GM19324 (cell line): Measurements from ENCODE around the gene FRS3.

ENCODE experiments used
- ATAC-seq: cut with Tn5 transposase; IDR thresholded peaks from one replicate; pipeline ENCODE4 v1.9.1; 2021; ENCODE audit warnings: mild to moderate bottlenecking, moderate library complexity; ENCODE audit not compliant: unreplicated experiment, low FRiP score

Gene FRS3

DNA sequence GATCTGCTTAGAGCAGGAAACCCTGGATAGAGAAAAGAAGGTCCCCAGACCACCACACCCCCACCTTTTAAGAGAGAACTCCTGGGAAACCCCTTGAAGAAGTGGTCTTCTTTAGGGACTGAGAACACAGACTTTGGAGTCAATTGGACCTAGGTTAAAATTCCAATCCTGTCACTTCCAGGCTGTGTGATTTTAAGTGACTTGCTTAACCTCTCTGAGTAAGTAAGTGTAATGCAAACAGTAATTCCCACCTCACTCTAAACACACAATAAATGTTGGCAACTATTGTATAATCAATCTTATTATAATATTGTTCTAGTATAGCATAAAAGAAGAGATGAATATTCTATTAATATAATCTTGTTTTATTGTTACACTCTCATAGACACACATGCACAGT, 47.6 kb downstream of the FRS3 start:
- no peak for ATAC-seq

DNA sequence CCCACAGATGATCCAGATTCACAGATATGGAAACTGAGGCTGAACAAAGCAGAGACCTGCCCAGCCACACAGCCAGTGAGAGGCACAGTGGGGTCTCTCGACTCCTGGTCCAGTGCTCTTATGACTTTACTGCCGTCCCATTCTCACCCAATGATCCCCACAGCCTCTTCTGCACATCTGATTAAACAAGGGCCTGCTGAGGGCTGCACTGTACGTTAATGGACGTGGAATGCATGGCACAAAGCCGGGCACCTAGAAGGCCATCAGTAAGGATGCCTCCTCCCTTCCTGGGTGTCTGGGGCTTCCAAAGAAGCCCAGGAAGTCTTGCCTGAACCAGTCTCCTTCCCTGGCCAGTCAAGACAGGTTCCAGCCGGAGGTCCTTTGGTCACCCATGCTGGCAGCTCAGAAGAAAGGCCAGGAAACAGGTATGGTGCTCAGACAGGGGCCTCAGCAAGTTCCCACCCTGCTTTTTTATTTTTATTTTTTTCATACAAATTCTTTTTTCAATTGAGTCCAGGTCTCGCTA, 48.1 kb downstream of the FRS3 start:
- ATAC-seq, result no peak

DNA sequence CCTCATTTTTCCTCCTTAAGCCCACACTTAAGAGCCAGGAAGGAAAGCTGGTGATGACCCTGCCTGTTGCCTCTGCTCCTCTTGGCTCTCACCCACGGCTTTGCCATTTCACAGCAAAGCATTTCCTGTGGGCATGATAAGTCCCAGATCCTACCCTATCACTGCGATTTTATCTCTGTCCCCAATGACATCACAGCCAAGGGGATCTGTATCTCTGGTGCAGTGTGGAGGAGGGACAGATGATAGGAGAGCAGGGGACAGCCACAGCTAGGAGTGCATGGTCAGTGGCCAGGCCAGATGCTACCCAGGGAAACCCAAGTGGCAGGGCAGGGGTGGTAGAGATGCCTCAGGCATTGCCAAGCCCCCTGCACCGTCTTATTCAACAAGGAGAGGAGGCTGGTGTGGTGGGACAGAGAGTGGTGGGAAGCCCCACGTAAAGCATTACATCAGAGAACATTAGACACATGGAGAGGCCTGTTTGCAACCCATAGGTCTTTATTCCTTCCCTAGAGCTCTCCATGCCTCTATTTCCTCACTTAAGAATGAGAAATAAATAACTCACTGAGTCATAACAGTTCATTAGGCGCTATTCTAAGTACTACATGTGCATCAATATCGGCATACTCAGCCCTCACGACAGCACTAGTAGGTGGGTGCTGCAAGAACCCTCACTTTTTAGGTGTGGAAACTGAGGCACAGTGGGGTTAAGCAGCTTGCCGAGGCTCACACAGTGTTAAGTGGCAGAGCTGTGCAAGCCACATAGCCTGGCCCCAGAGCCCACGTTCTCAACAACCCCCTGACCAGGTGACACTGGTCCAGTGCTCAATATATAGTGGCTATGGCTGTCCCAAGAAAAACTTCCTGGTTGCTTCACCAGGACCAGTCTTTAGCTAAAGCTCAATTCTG, 48.9 kb downstream of the FRS3 start:
- no peak for ATAC-seq

DNA sequence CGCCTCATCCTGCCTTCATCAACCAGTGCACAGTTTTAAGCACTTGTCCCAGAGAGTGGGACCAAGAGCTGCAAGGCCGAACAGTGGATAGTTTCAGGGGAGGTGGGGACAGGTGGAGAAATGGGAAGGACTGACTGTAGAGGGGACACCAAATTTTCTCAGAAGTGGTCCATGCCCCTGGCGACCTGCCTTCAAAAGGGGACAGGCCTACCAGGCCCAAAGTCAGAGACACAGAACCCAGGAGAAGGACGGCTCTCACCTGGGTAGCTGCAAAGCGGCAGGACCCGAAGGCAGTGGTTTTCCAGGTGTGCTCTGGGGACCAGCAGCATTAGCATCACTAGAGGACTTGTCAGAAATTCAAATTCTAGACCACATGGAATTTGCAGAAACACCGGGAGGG, 50.1 kb downstream of the FRS3 start:
- ATAC-seq, result no peak

DNA sequence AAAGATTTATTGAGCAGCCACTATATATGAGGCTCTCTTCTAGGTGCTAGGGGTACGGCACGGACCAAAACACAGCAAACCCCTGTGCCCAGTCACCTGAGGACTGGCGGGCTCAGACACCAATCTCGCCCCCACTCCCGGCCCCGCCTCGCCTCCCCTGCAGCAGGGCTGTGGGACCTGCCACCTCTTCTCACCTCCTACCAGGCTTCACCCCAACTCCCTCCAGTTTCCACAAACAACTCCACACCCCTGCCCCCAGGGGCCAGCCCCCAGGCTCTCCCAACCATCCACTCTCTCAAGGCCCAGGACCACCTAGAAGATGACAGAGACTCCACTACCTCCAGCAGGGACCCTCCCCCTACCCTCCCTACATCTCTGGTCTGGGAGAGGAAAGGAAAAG, 50.7 kb downstream of the FRS3 start:
- no peak for ATAC-seq

DNA sequence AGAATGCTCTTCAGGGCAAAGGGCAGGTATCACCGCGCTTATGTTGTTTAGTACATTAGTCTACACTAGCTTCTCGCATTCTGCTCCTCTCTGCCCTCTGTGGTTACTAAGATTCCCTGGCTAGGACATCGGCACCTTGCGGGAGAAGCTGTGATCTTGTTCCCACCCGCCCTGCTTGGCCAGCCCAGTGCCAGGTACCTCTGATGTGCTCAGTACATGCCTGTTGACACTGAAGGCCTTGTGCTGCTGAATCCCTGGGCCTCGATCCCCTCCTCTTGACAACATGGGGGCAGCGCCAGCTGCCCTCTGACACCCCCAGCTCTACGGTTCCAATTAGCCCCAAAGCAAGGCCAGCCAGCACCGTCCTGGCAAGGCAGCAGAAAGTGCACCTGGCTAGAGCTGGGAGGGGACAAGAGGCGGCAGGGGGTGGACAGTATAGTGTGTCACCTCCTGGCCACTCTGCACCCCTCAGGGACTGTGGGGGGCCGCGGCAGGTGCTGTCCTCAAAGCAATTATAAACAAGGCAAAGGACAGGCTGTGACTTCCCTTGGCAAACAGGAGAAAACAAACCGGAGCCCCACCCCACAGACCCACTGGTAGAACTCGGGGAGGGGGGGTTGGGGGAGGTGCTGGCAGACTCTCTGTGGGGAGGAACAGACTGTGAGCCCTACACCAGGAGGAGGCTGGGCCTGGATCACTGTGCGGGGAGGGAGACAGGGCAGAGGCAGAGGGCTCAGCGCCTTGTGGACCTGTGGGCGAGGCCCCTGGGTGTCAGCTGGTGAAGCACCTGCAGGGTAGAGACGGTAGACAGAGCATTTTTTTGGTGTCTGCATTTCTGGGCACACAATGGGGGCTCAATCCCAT, 51.4 kb downstream of the FRS3 start:
- ATAC-seq, result no peak

DNA sequence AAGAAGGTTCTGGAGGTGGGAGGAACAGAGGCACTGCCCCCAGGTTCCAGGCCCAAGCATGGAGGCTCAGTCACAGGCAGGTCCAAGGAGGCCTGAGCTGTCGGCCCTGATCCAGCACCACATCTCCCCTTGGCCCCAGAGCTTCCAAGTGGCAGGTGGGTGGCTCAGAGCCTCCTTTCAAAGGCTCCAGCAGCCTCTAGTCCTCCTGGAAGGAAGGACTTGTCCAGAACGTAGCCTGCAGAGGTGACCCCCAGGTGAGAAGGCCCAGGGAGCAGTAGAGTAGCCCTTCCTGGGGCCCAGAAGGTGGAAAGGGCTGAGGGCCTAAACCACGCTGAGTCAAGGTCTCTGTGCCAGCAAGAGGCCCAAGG, 52.0 kb downstream of the FRS3 start:
- ATAC-seq, result no peak

DNA sequence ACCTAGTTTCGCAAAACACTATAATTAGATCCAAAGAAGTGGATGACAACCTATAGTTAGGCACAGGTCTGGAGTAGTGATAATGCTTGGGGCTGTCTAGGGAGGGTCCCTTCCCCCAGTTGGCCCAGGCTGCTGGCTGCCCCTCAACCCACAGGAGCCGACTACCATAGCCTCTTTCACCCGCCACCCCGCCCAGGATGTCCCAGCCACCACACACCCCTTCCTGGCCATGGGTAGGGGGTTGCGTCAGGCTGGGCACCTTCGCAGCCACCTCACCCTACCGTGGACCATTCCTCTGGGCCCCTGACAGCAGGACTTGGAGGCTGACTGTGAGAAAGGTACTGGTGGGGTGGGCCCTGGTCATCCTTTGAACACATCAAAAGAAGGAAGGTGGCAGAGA, 52.8 kb downstream of the FRS3 start:
- no peak for ATAC-seq

DNA sequence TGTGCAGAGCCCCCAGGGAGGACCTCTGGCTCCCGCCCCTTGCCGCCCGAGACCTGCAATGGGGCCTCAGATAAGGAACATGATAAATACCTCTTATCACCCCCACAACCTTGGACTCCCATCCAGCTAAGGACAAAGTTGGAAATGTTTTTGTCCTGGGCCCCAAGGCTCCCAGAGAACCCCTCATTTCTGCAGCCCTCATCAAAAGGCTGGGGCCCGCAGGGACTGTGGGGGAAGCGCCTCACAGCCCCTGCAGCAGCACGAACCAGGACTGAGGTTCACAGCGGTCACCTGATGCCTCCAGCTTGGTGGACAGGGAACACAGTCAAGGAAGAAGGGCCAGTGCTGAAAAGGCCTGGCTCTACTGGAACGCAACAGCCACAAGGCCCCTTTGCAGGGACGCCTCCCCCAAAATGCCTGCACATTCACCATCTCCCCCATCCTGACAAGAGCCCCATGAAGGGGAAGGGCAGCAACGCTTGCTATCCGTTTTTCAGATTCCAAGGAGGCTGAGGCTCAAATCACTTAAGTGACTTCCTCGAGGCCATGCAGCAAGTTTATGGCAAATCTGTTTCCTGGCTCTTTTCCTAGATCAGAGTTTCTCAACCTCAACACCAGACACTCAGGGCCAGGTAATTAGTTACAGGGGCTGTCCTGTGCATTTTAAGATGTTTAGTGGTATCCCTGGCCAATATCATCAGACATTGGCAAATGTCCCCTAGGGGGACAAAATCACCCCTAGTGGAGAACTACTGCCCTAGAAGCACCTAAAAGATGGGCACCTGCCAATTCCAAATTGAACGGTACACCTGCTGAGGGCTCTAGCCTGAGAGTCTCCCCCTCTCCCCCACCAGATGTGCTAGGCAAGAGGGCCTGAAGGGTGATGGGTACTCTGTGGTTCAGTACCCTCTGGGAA, 54.9 kb downstream of the FRS3 start:
- ATAC-seq, result no peak

DNA sequence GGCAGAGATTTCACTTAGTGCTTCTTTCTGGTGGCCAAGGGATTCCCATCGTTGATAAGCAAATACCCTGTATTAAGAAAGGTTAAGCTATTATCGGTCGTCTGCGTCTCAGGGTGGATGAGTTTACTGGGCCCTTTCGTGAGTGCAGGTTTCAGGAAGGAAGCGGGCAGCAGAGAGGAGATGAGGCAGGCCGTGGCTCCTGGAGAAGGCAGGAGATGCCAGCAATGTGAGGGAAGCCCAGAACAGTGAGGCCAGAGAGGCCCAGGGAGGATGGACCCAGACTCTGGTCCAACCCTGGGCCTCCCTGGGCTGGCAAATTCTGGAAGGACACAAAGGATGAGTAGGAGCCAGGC, 55.5 kb downstream of the FRS3 start:
- ATAC-seq, result no peak

DNA sequence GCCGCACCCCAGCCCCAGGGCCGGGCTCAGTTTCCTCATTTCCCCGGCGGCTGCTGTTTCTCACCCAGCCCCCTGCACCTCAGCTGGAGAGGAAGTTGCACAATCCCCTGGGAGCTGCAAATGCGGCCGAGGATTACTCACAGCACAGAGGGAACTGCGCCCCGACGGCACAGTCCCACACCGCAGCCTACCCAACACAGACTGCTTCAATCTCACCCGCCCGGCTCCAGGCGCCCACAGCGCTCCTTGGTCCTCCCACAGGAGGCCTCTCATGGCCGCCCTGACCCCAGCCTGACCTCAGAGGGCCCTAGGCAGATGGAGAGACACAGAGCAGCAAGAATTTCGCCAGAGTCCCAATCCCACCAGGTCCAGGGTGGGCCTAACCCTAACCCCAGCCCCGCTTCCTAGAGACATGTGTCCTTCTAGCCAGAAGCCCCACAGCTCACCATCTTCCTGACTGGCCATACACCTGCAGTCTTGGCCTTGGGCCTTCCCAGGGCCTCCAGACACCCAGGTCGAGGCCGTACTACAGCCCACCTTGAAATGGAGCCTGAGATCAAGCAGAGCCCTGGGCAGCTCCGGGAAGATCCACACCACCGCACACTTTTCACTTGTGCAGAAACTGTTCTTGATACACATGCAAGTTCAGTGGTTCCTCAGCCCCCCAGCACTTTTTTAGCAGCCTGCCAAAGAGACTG, 56.0 kb downstream of the FRS3 start:
- no peak for ATAC-seq

DNA sequence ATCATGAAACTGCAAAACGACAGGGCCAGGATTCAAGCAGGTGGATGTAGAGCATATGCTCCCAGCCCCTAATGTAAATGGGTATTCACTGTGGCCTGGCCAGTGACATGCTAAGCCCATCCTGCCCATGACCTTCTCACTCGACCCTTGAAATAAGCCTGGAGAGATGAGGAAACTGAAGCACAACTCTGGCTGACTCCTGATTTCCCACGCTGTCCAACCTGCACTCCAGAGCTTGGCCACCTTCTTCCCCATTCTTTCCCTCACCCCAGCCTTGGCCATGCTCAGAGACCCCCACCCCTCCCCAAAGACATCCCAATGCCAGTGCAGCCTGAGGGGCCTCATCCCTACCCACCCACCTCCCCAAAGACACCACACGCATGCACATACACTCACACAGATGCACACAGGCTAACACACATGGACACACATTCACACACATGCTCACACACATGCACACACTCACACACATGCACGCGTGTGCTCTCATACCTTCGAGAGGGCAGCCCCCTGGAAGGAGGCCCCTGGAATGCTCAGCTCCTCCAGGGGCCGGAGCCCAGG, 56.7 kb downstream of the FRS3 start:
- no peak for ATAC-seq

DNA sequence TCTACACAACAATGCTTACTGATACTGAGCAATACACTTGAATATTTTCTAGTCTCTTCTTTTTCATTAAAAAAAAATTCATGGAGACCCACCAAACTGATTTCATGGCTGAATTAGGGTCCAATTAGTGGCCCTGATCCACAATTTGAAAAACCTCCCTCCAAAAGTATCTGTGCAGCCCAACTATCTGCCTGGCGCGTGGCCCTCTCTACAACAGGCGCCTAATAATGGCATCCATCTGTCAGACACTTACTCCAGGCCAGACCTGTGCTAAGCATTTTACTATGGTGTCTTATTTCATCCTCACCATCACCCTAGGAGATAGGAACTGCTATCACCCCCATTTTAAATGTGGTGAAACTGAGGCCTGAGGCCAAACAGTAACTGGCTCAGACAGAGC, 58.3 kb downstream of the FRS3 start:
- no peak for ATAC-seq

DNA sequence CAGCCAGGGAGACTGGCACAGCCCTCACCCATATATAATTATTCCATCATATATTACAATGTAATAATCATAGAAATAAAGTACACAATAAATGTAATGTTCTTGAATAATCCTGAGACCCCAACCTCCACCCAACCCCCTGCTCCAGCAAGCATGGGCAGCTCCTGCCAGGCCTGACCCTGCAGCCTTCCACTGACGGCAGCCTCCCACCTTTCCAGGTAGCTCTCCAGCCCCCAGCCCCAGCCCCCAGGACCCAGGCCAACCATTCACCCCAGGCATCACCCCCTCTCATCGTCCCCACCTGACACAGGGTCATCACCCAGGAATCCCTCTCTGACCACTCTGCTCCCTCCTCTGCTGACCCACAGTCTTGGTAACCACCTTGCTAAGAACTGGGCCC, 58.9 kb downstream of the FRS3 start:
- no peak for ATAC-seq

DNA sequence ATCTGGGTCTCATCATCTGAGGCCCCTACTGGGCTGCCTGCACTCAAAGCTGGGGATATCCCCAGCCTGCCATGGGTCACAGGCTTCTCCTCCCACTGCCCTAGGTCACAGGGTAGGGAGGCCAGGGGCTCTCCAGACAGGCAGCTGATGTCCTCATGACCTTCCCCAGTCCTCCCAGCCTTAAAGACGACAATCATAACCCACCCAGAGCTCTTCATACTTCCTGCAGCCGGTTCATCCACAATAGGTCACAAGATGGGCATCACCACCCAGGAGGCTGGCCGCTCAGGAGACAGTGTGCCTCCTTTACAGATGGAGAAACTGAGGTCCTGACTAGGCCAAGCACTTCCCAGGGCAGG, 59.5 kb downstream of the FRS3 start:
- no peak for ATAC-seq
